CD4-positive, alpha-beta T cell treated with Interleukin-15 for 1 hour (primary cell): ENCODE results near the gene UROD.
A peak's percentile ranks its signal among the peaks of the same experiment; 100 is the strongest.
"Not testable (repeated sequence)": the region's sequence is repeated elsewhere in the genome, so short reads cannot be mapped to it uniquely, and the experiment has no call there.

Experiments
- DNase-seq: peaks from one replicate; pipeline ENCODE4 v3.0.0-alpha.2; 2020

The UROD gene

DNA sequence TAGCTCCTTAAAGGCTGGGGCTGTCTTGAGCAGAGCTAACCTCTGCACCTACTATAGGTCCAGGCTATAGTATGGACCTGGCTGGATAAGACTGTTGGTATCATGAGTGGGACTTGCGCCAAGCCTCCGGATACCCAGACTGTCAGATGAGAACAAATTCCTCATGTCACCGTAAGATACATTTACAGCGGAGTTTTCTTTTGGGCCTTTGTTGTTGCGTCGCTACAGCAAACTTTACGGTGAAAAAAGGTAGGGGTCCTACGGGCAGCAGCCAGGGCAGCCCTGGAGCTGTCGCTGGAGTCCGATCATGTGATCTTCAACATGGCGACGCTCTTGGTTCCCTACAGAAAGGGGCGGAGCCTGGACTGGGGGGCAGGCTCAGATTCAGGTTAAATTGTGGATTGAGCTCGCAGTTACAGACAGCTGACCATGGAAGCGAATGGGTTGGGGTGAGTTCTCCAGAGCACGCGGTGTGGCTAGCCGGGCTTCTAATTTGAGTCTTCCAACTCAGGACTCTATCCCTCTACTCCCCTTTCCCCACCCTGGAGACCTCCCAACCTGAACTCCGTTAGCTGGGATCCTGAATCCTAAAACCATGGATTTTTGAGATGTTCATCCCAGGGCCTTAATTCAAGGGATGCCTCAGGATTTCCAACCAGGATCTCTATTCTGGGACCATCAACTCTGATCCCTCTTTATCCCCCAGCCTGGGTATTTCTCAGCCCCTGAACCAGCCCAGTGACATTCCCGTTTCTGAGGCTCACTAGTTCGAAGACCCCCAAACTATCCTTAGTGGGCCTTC is at the start of gene UROD:
Gene UROD (plus strand): TSS at position 418 of the 802 bp plus-strand sequence. CDS start 12 bp downstream, at position 430.
- peak; percentile 92 for DNase-seq

- DNase-seq: no peak
Observed at GRCh38 chr1:44962729-44963128, 49.3 kb upstream of the UROD start.

DNA sequence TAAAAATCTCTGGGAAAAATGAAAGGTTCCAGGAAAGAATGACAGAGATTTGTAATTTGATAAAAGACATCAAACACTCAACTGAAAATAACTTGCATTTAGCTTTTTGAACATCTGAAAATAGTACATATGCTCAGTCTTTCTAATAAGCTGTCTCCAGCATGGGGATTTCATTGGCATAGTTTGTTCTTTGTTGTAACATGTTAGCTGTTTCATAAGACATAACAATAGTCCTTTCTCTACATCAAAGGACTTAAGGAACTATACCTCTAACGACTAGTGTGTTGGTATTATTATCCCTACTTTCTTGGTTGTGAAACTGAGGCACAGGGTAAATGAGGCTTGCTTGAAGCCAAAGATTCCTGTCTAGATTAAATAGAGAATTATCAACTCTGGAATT is 47.7 kb upstream of the UROD start:
- DNase-seq: no peak

- DNase-seq: no peak
Observed at GRCh38 chr1:44970317-44970716, 41.7 kb upstream of the UROD start.

DNA sequence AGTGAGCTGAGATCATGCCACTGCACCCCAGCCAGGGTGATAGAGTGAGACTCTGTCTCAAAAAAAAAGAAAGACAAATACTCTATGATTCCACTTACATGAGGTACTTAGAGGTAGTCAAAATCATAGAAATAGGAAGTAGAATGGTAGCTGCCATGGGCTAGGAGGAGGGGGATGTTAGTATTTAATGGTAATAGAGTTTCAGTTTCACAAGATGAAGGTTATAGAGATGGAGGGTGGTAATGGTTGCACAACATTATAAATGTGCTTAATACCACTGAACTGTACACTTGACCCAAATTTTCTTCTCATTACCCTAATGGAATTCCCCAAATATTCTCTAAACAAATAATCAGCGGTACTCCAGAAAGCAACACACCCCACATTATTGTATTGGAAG is 38.4 kb upstream of the UROD start:
- DNase-seq: no peak

GRCh38 chr1:44976252-44976651 is 35.8 kb upstream of the UROD start:
- no peak for DNase-seq

DNA sequence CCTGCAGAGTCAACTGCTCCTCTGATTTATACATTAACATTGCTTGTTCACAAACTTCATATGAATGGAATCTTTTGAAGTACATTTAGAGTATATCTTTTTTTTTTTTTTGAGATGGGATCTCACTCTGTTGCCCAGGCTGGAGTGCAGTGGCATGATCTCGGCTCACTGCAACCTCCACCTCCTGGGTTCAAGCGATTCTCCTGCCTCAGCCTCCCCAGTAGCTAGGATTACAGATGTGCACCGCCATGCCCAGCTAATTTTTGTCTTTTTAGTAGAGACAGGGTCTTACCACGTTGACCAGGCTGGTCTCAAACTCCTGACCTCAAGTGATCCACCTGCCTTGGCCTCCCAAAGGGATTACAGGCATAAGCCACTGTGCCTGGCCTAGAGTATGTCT is 34.7 kb upstream of the UROD start:
- DNase-seq: not testable (repeated sequence)

- no peak for DNase-seq
Observed at GRCh38 chr1:44985747-44986359, 26.2 kb upstream of the UROD start.

- DNase-seq: no peak
Observed at GRCh38 chr1:44988531-44989156, 23.4 kb upstream of the UROD start.

DNA sequence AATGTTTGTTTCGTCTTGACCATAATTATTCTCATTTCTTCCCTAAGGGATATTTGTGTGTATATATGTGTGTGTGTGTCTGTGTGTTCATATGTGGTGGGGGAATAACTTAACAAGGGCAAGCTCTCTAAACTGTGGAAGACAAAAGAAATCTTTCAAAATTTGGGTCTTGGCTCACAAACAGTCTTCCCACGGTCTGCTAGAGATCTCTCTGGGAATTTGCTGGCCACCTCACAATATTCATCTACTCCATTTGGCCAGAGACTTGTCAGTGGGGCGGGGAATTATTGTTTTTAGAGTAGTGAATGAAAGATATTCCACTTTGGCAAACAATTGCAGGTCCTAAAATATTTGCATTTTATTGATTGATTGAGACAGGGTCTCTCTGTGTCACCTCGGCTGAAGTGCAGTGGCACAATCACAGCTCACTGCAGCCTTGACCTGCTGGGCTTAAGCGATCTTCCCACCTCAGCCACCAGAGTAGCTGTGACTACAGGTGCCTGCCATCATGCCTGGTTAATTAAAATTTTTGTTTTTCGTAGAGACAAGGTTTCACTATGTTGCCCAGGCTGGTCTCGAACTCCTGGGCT is 17.6 kb upstream of the UROD start:
- no peak for DNase-seq

DNA sequence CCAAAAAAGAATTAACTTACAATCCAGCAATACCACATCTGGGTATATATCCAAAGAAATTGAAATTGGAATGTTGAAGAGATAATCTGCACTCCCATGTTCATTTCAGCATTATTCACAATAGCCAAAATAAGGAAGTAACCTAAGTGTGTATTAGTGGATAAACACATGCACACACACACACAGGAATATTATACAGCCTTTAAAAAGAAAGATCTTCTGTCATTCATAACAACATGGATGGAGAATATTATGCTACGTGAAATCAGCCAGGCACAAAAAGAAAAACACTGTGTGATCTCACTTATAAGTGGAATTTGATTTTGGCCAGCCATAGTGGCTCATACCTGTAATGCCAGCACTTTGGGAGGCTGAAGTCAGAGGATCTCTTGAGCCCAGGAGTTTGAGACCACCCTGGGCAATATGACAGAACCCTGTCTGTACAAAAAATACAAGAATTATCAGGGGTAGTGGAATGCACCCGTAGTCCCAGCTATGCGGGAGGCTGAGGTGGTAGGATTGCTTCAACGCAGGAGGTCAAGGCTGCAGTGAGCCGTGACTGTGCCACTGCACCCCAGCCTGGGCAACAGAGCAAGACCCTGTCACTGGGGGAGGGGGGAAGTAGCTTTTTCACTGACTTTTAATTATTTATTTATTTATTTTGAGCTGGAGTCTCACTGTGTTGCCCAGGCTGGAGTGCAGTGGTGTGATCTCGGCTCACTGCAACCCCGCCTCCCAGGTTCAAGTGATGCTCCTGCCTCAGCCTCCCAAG is 16.4 kb upstream of the UROD start:
- DNase-seq: no peak

DNA sequence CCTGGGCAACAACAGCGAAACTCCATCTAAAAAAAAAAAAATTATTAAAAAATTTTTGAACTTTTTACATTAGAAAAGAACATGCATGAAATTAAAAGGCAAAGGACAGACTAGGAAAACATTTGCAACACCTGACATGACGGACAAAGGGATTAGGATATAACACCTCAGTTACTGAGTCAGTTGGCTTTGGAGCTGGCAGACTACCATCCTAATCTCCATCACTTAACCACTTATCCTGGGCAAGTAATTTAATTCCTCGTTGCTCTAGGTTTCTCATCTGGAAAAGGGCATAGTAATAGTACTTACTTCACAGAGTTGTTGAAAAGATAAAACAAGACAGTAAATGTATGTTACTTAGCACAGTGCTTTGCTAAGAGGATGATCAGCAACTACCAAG is 12.8 kb upstream of the UROD start:
- DNase-seq: no peak

- no peak for DNase-seq
Observed at GRCh38 chr1:45001011-45001481, 11.0 kb upstream of the UROD start.

- DNase-seq: not testable (repeated sequence)
Observed at GRCh38 chr1:45001576-45001975, 10.5 kb upstream of the UROD start.

GRCh38 chr1:45002650-45003645 is 9.1 kb upstream of the UROD start:
- no peak for DNase-seq

DNA sequence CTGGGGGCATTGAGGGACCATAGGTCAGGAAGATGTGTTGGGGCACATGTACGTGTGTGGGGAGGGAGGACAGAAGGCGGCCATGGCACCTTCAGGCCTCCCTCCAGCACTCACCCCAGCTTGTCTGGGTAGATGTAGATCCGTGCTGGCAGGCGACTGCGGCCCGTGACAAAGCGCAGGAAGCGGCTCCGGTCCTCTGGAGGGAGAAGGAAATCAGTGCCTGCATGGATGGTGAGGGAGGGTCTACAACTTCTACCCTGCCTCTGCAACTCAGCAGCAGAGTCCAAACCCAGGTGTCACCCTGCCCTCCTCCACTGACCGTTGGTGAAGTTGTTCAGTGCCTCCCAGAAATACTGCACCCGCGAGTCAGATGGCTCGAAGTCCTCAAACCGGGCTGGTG is 8.3 kb upstream of the UROD start:
- DNase-seq: no peak

DNA sequence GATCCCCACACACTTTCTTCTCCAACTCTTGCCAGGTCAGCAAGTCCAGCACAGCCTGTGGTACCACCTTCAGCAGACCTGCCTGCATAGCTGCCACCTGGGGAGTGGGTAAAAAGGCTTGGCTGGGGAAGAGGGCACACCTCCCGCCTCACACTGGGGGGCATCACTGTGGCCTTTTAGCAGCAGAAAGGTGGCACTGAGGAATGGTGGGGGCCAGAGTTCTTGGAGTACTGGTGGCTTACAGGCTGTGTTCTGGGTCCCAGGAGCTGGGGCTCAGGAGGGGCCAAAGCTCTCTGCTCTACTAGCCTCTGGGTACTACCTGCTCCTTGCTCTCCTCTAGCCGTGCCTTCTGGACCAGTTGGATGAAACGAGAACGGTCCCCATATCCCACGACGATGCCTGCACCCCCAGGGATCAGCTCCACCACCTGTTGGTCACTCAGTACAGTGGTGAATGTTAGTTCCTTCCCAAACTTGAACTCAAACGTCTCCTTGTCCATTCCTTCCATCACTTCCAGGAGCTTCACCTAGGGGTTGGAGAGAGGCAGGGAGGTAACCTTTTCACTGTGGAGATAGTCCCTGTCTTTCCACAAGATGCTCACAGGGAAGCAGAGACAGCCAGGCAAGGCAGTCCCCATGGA is 7.7 kb upstream of the UROD start:
- no peak for DNase-seq

DNA sequence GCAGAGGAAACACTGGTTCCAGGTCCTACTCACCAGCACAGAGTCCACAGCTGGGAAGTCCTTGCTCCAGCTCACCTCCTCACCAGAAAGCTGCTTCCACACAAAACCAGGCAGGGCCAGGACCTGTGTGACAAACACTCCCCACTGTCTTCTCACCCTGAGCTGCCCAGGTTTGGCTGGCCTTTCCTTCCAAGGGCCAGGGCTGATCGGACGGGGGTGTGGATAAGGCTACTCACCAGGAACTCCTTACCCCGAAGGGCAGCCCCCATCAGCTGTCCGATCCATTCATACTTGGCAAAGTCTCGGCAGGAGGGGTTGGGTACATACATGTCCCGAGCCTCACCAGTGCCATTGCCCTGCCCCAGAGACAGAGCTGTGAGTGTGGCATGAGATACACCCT is 6.3 kb upstream of the UROD start:
- DNase-seq: no peak

GRCh38 chr1:45007311-45007710 is 4.7 kb upstream of the UROD start:
- DNase-seq: no peak

- no peak for DNase-seq
Observed at GRCh38 chr1:45008076-45008475, 4.0 kb upstream of the UROD start.

DNA sequence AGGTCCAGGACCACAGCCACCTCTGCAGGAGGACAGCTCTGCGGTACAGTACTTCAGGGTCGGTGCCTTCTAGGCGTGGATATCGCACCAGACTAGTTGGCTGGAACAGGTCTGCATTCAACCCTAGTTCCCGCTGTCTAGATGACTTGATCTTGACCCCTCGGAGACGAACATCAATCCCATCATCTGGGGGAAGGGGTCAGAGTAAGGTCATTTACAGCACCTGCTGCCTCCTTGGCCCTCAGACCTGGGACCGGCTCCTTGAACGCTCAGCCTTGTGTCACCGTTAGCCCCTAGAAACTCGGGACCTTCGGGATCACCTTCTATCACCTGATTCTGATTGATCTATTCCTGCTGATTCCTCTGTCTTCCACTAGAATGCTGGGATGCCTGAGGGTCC is 3.5 kb upstream of the UROD start:
- no peak for DNase-seq
